HG02885 (cell line): ENCODE measurements around the gene SWT1.
"Not testable (repeated sequence)": the region's sequence is repeated elsewhere in the genome, so short reads cannot be mapped to it uniquely, and the experiment has no call there.

Experiments used
- ATAC-seq: cut with Tn5 transposase; IDR thresholded peaks from one replicate; pipeline ENCODE4 v1.9.1; 2021; ENCODE audit warnings: mild to moderate bottlenecking; ENCODE audit not compliant: unreplicated experiment, poor library complexity

Gene SWT1

GRCh38 chr1:185316163-185317033 is 159.4 kb downstream of the SWT1 start:
- ATAC-seq, result peak; percentile 63

- ATAC-seq, result peak; percentile 78
These were observed 160.3 kb downstream of the SWT1 start, which contains the start of gene IVNS1ABP for GRCh38 chr1:185317034-185317885. Gene IVNS1ABP, minus strand, starts transcription at chr1:185317243. Its CDS starts 7,750 bp downstream, at chr1:185309493.

GRCh38 chr1:185317886-185318310 is 160.9 kb downstream of the SWT1 start:
- ATAC-seq, result peak; percentile 33

GRCh38 chr1:185318431-185319138 is 161.6 kb downstream of the SWT1 start:
- no peak for ATAC-seq

GRCh38 chr1:185319139-185319475 is 162.1 kb downstream of the SWT1 start:
- no peak for ATAC-seq

- ATAC-seq, result not testable (repeated sequence)
These were observed 164.1 kb downstream of the SWT1 start for GRCh38 chr1:185321104-185321503.

GRCh38 chr1:185321653-185322221 is 164.8 kb downstream of the SWT1 start:
- not testable (repeated sequence) for ATAC-seq

- no peak for ATAC-seq
These were observed 165.7 kb downstream of the SWT1 start for GRCh38 chr1:185322636-185323035.

- ATAC-seq, result no peak
These were observed 167.2 kb downstream of the SWT1 start for GRCh38 chr1:185324118-185324517.

- ATAC-seq, result no peak
These were observed 168.4 kb downstream of the SWT1 start for GRCh38 chr1:185325413-185325812.

- ATAC-seq, result no peak
These were observed 171.3 kb downstream of the SWT1 start for GRCh38 chr1:185328255-185328654.

GRCh38 chr1:185334182-185334581 is 177.2 kb downstream of the SWT1 start:
- ATAC-seq, result no peak

GRCh38 chr1:185337246-185337645 is 180.3 kb downstream of the SWT1 start:
- ATAC-seq, result no peak

- ATAC-seq, result peak; percentile 98
These were observed 182.0 kb downstream of the SWT1 start for GRCh38 chr1:185338719-185339622.

GRCh38 chr1:185341196-185341781 is 184.3 kb downstream of the SWT1 start:
- ATAC-seq, result no peak
